ENCODE measurements around the gene RAD51B. TPM values are rescaled to one million over a fixed set of nuclear protein-coding genes. Genes with fewer than 3 reads are reported as not detected.

RAD51B gene
- total and polyA plus RNA-seq, 2 experiments from 2014 or later = 11.7 to 17.8 TPM

- Histone ChIP-seq H3K27ac (no peak overlapping the region), H3K4me1 (ENCODE audit: low read depth) (peaks cover 28% of the 10 kb centered on the region), H3K9me3 (ENCODE audit: low read depth) (no peaks in the 10 kb centered on the region), H3K4me3 (no peak overlapping the region), H3K27me3 (no peaks in the 10 kb centered on the region), H3K36me3 (no peaks in the 10 kb centered on the region)
- no peak for DNase-seq (ENCODE audit: low read depth in 1 of 2, low spot score in 1 of 2)
- TF ChIP-seq, protein P1, sequence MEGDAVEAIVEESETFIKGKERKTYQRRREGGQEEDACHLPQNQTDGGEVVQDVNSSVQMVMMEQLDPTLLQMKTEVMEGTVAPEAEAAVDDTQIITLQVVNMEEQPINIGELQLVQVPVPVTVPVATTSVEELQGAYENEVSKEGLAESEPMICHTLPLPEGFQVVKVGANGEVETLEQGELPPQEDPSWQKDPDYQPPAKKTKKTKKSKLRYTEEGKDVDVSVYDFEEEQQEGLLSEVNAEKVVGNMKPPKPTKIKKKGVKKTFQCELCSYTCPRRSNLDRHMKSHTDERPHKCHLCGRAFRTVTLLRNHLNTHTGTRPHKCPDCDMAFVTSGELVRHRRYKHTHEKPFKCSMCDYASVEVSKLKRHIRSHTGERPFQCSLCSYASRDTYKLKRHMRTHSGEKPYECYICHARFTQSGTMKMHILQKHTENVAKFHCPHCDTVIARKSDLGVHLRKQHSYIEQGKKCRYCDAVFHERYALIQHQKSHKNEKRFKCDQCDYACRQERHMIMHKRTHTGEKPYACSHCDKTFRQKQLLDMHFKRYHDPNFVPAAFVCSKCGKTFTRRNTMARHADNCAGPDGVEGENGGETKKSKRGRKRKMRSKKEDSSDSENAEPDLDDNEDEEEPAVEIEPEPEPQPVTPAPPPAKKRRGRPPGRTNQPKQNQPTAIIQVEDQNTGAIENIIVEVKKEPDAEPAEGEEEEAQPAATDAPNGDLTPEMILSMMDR (IDR thresholded peaks at IDR 0.05; ENCODE audit: low read depth, low read length) = no peak
These were observed 922.4 kb downstream of the RAD51B start for GRCh38 chr14:68741839-68742470.

DNA sequence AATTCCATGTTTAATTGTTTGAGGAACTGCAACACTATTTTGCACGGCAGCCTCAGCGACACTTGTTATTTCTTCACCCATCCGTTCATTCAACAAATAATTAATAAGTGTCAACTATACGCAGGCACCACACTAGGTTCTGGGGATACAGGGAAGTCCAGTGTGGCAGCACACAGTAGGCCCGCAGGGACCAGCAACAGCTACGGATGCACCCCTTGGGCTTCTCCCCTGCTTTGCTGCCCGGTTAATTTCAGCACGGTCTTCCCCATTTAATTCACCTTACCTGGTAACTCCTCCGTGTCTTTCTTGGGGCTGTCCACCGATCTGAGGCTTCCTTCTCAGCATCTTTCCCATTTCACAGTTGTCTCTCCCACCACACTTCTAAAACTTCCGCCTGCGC lies 925.0 kb downstream of the RAD51B start:
- TF ChIP-seq, protein P1 (IDR thresholded peaks at IDR 0.05; ENCODE audit: low read depth, low read length) = no peak
- Histone ChIP-seq H3K4me1 (ENCODE audit: low read depth) (peaks cover 38% of the 10 kb centered on the region), H3K9me3 (ENCODE audit: low read depth) (no peaks in the 10 kb centered on the region), H3K4me3 (no peak overlapping the region), H3K27ac (no peak overlapping the region), H3K27me3 (no peaks in the 10 kb centered on the region), H3K36me3 (no peaks in the 10 kb centered on the region)
- no peak for DNase-seq (ENCODE audit: low read depth in 1 of 2, low spot score in 1 of 2)

- TF ChIP-seq, protein P1 (IDR thresholded peaks at IDR 0.05; ENCODE audit: low read depth, low read length) = no peak
- no peak for DNase-seq (ENCODE audit: low read depth in 1 of 2, low spot score in 1 of 2)
- Histone ChIP-seq H3K36me3 (no peaks in the 10 kb centered on the region), H3K4me1 (ENCODE audit: low read depth) (peaks cover 52% of the 10 kb centered on the region), H3K9me3 (ENCODE audit: low read depth) (no peaks in the 10 kb centered on the region), H3K27me3 (no peaks in the 10 kb centered on the region), H3K27ac (peak overlapping the region; percentile 90), H3K4me3 (no peak overlapping the region)
These were observed 927.8 kb downstream of the RAD51B start for GRCh38 chr14:68747393-68747792.

DNA sequence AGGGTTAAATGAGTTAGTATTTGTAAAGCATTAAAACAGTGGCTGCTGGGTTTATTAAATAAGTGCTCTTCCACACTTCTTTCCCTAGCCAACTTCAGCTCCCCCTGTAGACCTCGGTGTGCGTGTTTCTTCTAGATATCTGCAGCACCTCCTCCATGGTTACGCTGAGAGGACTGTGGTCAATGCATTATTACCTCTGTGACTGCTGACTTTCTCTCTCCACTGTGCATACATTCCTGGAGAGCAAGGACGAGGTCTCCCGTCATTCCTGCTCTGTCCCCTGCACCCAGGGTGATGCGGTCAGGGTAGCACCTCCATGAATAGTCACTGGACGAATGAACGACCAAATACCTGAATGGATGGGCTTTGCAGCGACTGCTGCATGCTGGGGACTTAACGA lies 928.7 kb downstream of the RAD51B start:
- Histone ChIP-seq H3K27ac (peak overlapping the region; percentile 90), H3K4me1 (ENCODE audit: low read depth) (peaks cover 60% of the 10 kb centered on the region)
- TF ChIP-seq, protein P1 (IDR thresholded peaks at IDR 0.05; ENCODE audit: low read depth, low read length) = no peak

GRCh38 chr14:68748691-68749090 lies 929.1 kb downstream of the RAD51B start:
- Histone ChIP-seq H3K27ac (peak overlapping the region; percentile 90), H3K27me3 (no peaks in the 10 kb centered on the region), H3K4me3 (no peak overlapping the region), H3K9me3 (ENCODE audit: low read depth) (no peaks in the 10 kb centered on the region), H3K36me3 (no peaks in the 10 kb centered on the region), H3K4me1 (ENCODE audit: low read depth) (peaks cover 61% of the 10 kb centered on the region)
- TF ChIP-seq, protein P1 (IDR thresholded peaks at IDR 0.05; ENCODE audit: low read depth, low read length) = no peak
- DNase-seq (ENCODE audit: low read depth in 1 of 2, low spot score in 1 of 2) = no peak

More for the DNA sequence above, 928.7 kb downstream of the RAD51B start:
- no peak for DNase-seq (ENCODE audit: low read depth in 1 of 2, low spot score in 1 of 2)
- Histone ChIP-seq H3K27me3 (no peaks in the 10 kb centered on the region), H3K4me3 (no peak overlapping the region), H3K36me3 (no peaks in the 10 kb centered on the region), H3K9me3 (ENCODE audit: low read depth) (no peaks in the 10 kb centered on the region)
